Omental fat pad (tissue), 4 donors: ENCODE data around the gene SPRY2. TPM values are rescaled to one million over a fixed set of nuclear protein-coding genes. Genes with fewer than 3 reads are reported as not detected.

Experiments
- ATAC-seq: fragments of 150-250 bp; one replicate; pipeline ENCODE4 v1.9.1; 2016; ENCODE audit warnings: mild to moderate bottlenecking, moderate library complexity; ENCODE audit not compliant: low FRiP score
- DNase-seq: peaks from one replicate; pipeline ENCODE4 v3.0.0-alpha.2; 2019; ENCODE audit warnings: low spot score
- CTCF ChIP-seq, 3 donors: fragments of 450-650 bp; IDR thresholded peaks; one replicate each; pipeline ENCODE4 v1.5.1; 2016 to 2017; ENCODE audit warnings: antibody characterized with exemption in 3 of 3, mild to moderate bottlenecking in 3 of 3, moderate library complexity in 2 of 3
- small RNA-seq: library from RNA; depleted of rRNA; stranded (forward); fragments of <200 nt; gene quantifications from one replicate; pipeline ENCODE3, GENCODE V24; 2016
- total RNA-seq, 4 donors: library from RNA; depleted of rRNA; stranded (reverse); fragments of >200 nt; gene quantifications; one replicate each; pipeline ENCODE4 v1.1.0, GENCODE V29; 2016

The SPRY2 gene
- total RNA-seq, 4 donors from 2014 or later, result 61.3 to 130 (median 68.3) TPM

DNA sequence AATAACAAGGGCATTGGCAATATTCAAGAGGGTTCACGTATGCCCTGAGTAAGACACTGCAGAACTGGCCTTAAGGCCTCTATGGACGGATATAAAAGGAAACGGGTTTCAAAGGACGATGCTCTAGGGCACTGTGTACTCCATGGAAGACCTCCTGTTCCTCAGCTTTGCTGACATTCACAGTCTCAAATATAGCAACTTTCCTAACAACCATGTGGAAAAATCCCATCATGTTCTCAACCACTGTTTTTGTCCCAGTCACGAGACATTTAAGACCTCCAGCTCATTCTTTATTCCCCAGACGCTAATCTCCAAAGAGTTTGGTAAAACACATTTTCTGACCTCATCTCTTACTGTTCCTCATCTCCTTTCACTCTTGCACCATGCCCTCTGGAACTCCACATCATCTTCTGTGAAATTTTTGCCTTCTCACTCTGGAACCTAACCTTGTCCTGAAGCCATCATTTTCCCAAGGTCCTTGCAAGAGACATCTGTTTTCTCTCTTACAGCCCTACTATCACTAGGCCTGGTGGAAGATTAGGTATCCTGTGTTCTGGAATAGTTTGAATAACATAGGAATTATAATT, 37.6 kb downstream of the SPRY2 start:
- DNase-seq (no peak), ATAC-seq (no peak)
- TF ChIP-seq CTCF (IDR thresholded peaks at IDR 0.05), result no peak

DNA sequence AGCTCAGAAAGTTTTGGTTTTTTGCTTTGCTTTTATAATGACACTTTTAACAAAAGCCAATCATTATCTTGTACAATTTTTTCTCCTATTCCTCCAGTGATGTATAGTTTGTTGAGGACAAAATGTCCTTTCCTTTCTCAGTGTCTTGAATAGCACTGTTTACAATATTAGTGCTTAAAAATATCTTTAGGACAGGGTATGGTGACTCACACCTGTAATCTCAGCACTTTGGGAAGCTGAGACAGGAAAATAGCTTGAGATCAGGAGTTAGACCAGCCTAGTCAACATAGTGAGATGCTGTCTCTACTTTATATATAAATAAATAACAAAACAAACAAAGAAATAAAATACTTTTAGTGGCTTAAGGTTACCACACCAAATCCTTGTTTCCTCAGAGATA, 41.9 kb downstream of the SPRY2 start:
- no peak for TF ChIP-seq CTCF (IDR thresholded peaks at IDR 0.05)
- DNase-seq, result no peak
- no peak for ATAC-seq

DNA sequence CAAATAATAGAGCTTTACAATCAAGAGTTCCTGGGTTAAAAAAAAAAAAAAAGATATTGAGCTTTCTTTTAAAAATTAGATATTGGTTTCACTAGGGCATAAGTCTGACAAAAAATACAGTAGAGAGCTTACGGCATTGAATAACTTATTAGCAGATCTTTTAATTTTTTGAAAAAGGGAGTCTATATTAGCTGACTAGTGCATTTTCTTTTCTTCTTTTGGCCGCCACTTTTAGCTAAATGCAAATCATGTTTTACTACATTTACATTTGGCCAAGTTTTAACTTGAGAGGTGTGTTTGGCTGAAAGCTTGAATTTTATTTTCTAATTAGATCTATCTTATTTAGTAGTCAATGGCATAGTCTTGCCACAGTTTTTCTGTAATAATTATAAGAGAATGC, 43.4 kb downstream of the SPRY2 start:
- no peak for TF ChIP-seq CTCF (IDR thresholded peaks at IDR 0.05)
- ATAC-seq, result no peak
- no peak for DNase-seq

DNA sequence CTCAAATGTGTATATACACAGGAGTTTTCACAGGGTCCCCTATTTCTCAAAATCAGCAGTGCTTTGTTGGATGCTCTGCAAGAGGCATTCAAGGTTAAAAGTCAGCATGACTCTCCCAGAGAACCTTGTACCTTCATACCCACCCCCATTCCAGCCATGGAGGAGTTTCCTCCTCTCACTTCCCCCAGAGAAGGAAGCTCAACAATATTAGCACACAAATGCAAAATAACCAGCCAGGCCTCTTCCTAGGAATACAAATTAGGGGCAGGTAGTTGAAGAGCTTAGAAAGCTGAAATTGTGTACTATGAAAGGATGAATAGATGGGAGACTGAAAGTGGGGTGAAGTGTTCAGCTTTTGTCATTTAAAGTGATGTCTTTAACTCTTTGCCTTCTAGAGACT, 43.8 kb downstream of the SPRY2 start:
- no peak for DNase-seq
- ATAC-seq, result no peak
- no peak for TF ChIP-seq CTCF (IDR thresholded peaks at IDR 0.05)

GRCh38 chr13:80296638-80297037, 44.3 kb downstream of the SPRY2 start:
- DNase-seq, result no peak
- no peak for TF ChIP-seq CTCF (IDR thresholded peaks at IDR 0.05)
- ATAC-seq, result no peak

- no peak for DNase-seq
- TF ChIP-seq CTCF (IDR thresholded peaks at IDR 0.05), result no peak
Measured at GRCh38 chr13:80290591-80290990, 50.3 kb downstream of the SPRY2 start.

More at GRCh38 chr13:80290591-80290990, 50.3 kb downstream of the SPRY2 start:
- no peak for ATAC-seq

Small RNA genes lying within 50 kb of the gene (small RNA-seq; reads per million reads assigned to genes)
- not detected for gene RNU6-61P
